LoVo (cell line): ENCODE measurements around the gene USP44.
"Not testable (repeated sequence)": the region's sequence is repeated elsewhere in the genome, so short reads cannot be mapped to it uniquely, and the experiment has no call there.

Experiments used
- DNase-seq: peaks from one replicate; pipeline ENCODE4 v3.0.0-alpha.2; 2016; ENCODE audit warnings: low spot score

The USP44 gene

GRCh38 chr12:95551305-95551704 is at the start of gene USP44:
Gene USP44 (minus strand): TSS chr12:95551476. CDS start chr12:95534256, 17,220 bp downstream.
- no peak for DNase-seq

GRCh38 chr12:95600567-95600966 is 49.3 kb upstream of the USP44 start:
- no peak for DNase-seq

- no peak for DNase-seq
These were observed 48.6 kb upstream of the USP44 start for GRCh38 chr12:95599880-95600279.

- DNase-seq = no peak
These were observed 42.9 kb upstream of the USP44 start for GRCh38 chr12:95594136-95594535.

- no peak for DNase-seq
These were observed 42.1 kb upstream of the USP44 start for GRCh38 chr12:95593266-95593871.

GRCh38 chr12:95591731-95592130 is 40.5 kb upstream of the USP44 start:
- no peak for DNase-seq

GRCh38 chr12:95590775-95591174 is 39.5 kb upstream of the USP44 start:
- no peak for DNase-seq

GRCh38 chr12:95583933-95584332 is 32.7 kb upstream of the USP44 start:
- no peak for DNase-seq

GRCh38 chr12:95582230-95583058 is 31.2 kb upstream of the USP44 start:
- DNase-seq = peak; percentile 61

- no peak for DNase-seq
These were observed 26.5 kb upstream of the USP44 start for GRCh38 chr12:95577820-95578219.

GRCh38 chr12:95574799-95575452 is 23.6 kb upstream of the USP44 start:
- DNase-seq = peak; percentile 63

GRCh38 chr12:95573951-95574576 is 22.8 kb upstream of the USP44 start:
- no peak for DNase-seq

- no peak for DNase-seq
These were observed 20.1 kb upstream of the USP44 start for GRCh38 chr12:95571369-95571768.

GRCh38 chr12:95568045-95568444 is 16.8 kb upstream of the USP44 start:
- DNase-seq = not testable (repeated sequence)

- DNase-seq = no peak
These were observed 6.3 kb upstream of the USP44 start for GRCh38 chr12:95557625-95558024.

- DNase-seq = peak; percentile 34
These were observed 3.3 kb upstream of the USP44 start for GRCh38 chr12:95554532-95555071.

GRCh38 chr12:95553197-95553943 is 2.1 kb upstream of the USP44 start:
- DNase-seq = no peak

- DNase-seq = no peak
These were observed 739 bp upstream of the USP44 start for GRCh38 chr12:95551913-95552516.

- DNase-seq = no peak
These were observed 1.7 kb downstream of the USP44 start for GRCh38 chr12:95549392-95550084.
